LNCAP (cell line): Measurements from ENCODE around the gene SLIT3.

ENCODE experiments used
- CTCF ChIP-seq: fragments of 450-650 bp; IDR thresholded peaks from 2 replicates; pipeline ENCODE4 v1.5.1; 2017; ENCODE audit warnings: mild to moderate bottlenecking

Gene SLIT3

GRCh38 chr5:168851902-168852321, 449.0 kb downstream of the SLIT3 start:
- no peak for TF ChIP-seq CTCF

- no peak for TF ChIP-seq CTCF
Measured at GRCh38 chr5:168850683-168851082, 450.3 kb downstream of the SLIT3 start.

DNA sequence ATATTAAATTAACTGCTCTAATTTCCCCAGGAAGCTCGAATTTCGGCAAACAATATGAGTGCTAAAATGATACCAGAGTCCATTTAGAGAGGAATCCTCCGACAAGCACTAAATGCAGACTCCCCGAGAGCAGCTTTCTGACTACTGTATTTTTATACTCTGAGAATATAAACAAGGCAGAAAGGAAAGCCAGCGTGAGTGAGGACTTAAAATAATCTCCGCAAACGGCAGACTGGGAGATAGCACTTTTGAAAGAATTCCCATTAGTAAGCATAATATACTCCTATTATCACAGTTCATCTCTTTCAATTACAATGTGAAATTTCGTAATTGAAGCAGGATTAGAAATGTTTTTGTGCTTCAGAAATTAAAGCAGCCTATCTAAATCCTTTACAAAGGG, 452.4 kb downstream of the SLIT3 start:
- no peak for TF ChIP-seq CTCF

GRCh38 chr5:168847511-168848073, 453.3 kb downstream of the SLIT3 start:
- TF ChIP-seq CTCF = no peak

GRCh38 chr5:168844922-168845296, 456.0 kb downstream of the SLIT3 start:
- no peak for TF ChIP-seq CTCF

- TF ChIP-seq CTCF = no peak
Measured at GRCh38 chr5:168844016-168844921, 456.7 kb downstream of the SLIT3 start.

GRCh38 chr5:168843277-168844015, 457.5 kb downstream of the SLIT3 start:
- no peak for TF ChIP-seq CTCF
